Left ventricle myocardium inferior (tissue), 1 donor: Measurements from ENCODE around the gene IRAK1BP1. TPM values are rescaled to one million over a fixed set of nuclear protein-coding genes. Genes with fewer than 3 reads are reported as not detected.
A peak's percentile ranks its signal among the peaks of the same experiment; 100 is the strongest.

Source experiments
- DNase-seq: peaks from one replicate; pipeline ENCODE4 v3.0.0-alpha.2; 2020
- H3K27ac ChIP-seq: fragments of 200-600 bp; replicated peaks from 2 replicates; pipeline ENCODE4 v1.8.0; 2021
- H3K27me3 ChIP-seq: fragments of 200-600 bp; 2 replicates; pipeline ENCODE4 v1.8.0; 2021; ENCODE audit warnings: low read depth
- H3K36me3 ChIP-seq: fragments of 200-600 bp; 2 replicates; pipeline ENCODE4 v1.8.0; 2021
- H3K4me1 ChIP-seq: fragments of 200-600 bp; 2 replicates; pipeline ENCODE4 v1.8.0; 2021
- H3K4me3 ChIP-seq: fragments of 200-600 bp; 2 replicates; pipeline ENCODE4 v1.8.0; 2021; ENCODE audit warnings: mild to moderate bottlenecking, moderate library complexity
- H3K9me3 ChIP-seq: fragments of 200-600 bp; replicated peaks from 2 replicates; pipeline ENCODE4 v1.8.0; 2021
- CTCF ChIP-seq: fragments of 200-600 bp; IDR thresholded peaks from 2 replicates; pipeline ENCODE4 v1.8.0; 2021; ENCODE audit warnings: antibody characterized with exemption, mild to moderate bottlenecking, borderline replicate concordance
- intact Hi-C: fragments of 100-400 bp; cut with micrococcal nuclease; formaldehyde crosslinking; loops from one replicate; pipeline ENCODE4 v1.11.0; 2022
- long read RNA-seq: library from polyadenylated mRNA; unstranded; transcript quantifications from one replicate; pipeline ENCODE4 v2.0.0, GENCODE V29; 2021
- total RNA-seq: library from RNA; stranded (reverse); fragmentation: NEBNext Ultra II Directional; extraction: Animal tissue kit (Norgen Biotek cat#: 25700); gene quantifications from one replicate; pipeline ENCODE4 v1.2.1, GENCODE V29; 2021
- donor health status: DM: no; HTN: yes; CAD: no; lungs with severe emphysema.

IRAK1BP1 gene
- total RNA-seq = 4.7 TPM
- long read RNA-seq, full-length matches to known transcripts = 2 of 2 reads
- long read RNA-seq, partial matches to known transcripts = 0 of 2 reads
- long read RNA-seq, other reads (novel, unspliced or antisense) = 0 of 2 reads

- TF ChIP-seq CTCF = no peak
- no peaks in the 10 kb centered on the region for H3K9me3 ChIP-seq
- H3K4me1 ChIP-seq = peaks cover 22% of the 10 kb centered on the region
- intact Hi-C loops = no loop called here
- no peaks in the 10 kb centered on the region for H3K27me3 ChIP-seq
- H3K36me3 ChIP-seq = no peaks in the 10 kb centered on the region
- peak within 1 kb of the TSS; percentile 80 for H3K4me3 ChIP-seq
- H3K27ac ChIP-seq = peak within 1 kb of the TSS; percentile 77
- DNase-seq = peak; percentile 83
Observed at GRCh38 chr6:78867370-78868040, at the start of gene IRAK1BP1. IRAK1BP1 (plus strand) TSS chr6:78867551; CDS start chr6:78867577, 26 bp downstream.

- H3K9me3 ChIP-seq = peaks cover 23% of the 10 kb centered on the region
- TF ChIP-seq CTCF = no peak
- no peak overlapping the region for H3K4me3 ChIP-seq
- no peaks in the 10 kb centered on the region for H3K27me3 ChIP-seq
- no peaks in the 10 kb centered on the region for H3K36me3 ChIP-seq
- DNase-seq = no peak
- intact Hi-C loops = no loop called here
- no peak overlapping the region for H3K27ac ChIP-seq
- H3K4me1 ChIP-seq = no peaks in the 10 kb centered on the region
Observed at GRCh38 chr6:78824045-78824444, 43.3 kb upstream of the IRAK1BP1 start.

GRCh38 chr6:78829407-78829806 lies 37.9 kb upstream of the IRAK1BP1 start:
- intact Hi-C loops = no loop called here
- no peak for TF ChIP-seq CTCF

GRCh38 chr6:78830805-78831204 lies 36.5 kb upstream of the IRAK1BP1 start:
- intact Hi-C loops = no loop called here
- Histone ChIP-seq H3K27me3 (no peaks in the 10 kb centered on the region), H3K36me3 (no peaks in the 10 kb centered on the region), H3K4me3 (no peak overlapping the region), H3K27ac (no peak overlapping the region), H3K9me3 (no peaks in the 10 kb centered on the region), H3K4me1 (peaks cover 13% of the 10 kb centered on the region)
- DNase-seq = no peak
- no peak for TF ChIP-seq CTCF

More at GRCh38 chr6:78829407-78829806, 37.9 kb upstream of the IRAK1BP1 start:
- H3K9me3 ChIP-seq = no peaks in the 10 kb centered on the region
- no peaks in the 10 kb centered on the region for H3K36me3 ChIP-seq
- H3K27ac ChIP-seq = no peak overlapping the region
- H3K4me1 ChIP-seq = peaks cover 13% of the 10 kb centered on the region
- H3K27me3 ChIP-seq = no peaks in the 10 kb centered on the region
- DNase-seq = no peak
- no peak overlapping the region for H3K4me3 ChIP-seq

DNA sequence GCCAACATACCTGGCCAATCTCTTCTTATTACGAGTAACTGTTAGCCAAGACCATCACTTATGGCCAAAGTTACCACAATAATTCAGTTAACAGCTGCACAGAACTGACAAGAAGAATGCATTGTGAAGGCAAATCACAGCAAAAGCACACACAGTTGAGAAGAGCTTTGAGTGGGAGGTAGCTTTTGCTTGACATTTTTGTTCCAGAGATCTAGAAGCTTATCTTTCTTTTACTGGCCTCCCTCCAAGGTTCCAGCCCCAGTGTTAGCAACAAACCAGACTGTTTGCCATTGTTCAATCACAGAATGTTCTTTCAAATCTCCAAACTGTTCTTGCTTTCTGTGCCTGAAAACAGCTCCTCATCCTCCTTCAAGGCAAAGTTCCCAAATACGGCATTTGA lies 35.9 kb upstream of the IRAK1BP1 start:
- Histone ChIP-seq H3K4me1 (peaks cover 13% of the 10 kb centered on the region), H3K27me3 (no peaks in the 10 kb centered on the region), H3K9me3 (no peaks in the 10 kb centered on the region), H3K36me3 (no peaks in the 10 kb centered on the region), H3K4me3 (no peak overlapping the region), H3K27ac (peak overlapping the region; percentile 16)
- DNase-seq = no peak
- intact Hi-C loops = no loop called here
- no peak for TF ChIP-seq CTCF
